Hepatocyte (in vitro differentiated cells): ENCODE results near the gene EFNA2.

Experiments
- EZH2 ChIP-seq: fragments of 200-600 bp; sonication (generic); IDR thresholded peaks from 2 replicates; pipeline ENCODE4 v1.6.1; 2016; ENCODE audit warnings: antibody characterized with exemption, mild to moderate bottlenecking, borderline replicate concordance
- EZH2phosphoT487 ChIP-seq: fragments of 200-600 bp; sonication (generic); IDR thresholded peaks from one replicate; pipeline ENCODE4 v1.6.1; 2018; ENCODE audit warnings: antibody characterized with exemption, mild to moderate bottlenecking, low read depth, moderate library complexity; ENCODE audit not compliant: unreplicated experiment, severe bottlenecking
- TF ChIP-seq, protein P1 (sequence below): fragments of 200-600 bp; sonication (generic); IDR thresholded peaks from 2 replicates; pipeline ENCODE4 v1.5.1; 2016; ENCODE audit warnings: antibody characterized with exemption, mild to moderate bottlenecking; ENCODE audit not compliant: poor library complexity

DNA sequence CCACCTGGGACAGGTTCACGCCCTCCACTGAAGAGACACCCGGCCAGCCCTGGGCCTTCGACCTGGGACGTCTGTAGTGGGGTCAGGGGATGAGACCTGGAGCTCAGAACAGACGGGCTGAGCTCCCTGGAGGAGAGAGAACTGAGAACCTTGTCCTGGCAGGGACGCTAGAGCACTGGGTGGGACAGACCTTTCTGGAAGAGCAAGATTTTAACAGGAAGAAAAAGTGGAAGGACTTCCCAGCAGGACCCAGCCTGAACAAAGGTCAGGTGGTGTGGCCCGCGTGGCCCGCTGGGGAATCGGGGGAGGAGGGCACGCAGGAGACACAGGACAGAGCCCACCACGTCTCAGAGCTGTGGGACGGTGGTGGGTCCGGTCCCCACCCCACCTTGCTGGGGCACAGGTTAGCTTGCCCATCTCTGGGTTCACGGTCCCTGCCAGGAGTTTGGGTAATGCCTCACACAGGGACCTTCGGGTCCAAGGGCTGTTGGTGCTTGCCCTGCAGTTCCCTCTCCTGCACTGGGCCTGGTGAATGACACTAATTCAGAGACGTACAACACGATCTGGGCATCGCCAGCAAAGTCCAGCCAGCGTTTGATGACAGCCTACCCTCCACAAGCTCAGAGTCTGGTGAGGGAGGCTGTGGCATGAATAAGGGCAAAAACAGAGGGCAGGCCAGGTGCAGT lies 1.2 kb upstream of the EFNA2 start:
- TF ChIP-seq EZH2phosphoT487 (no peak), EZH2 (no peak)
- TF ChIP-seq, protein P1, sequence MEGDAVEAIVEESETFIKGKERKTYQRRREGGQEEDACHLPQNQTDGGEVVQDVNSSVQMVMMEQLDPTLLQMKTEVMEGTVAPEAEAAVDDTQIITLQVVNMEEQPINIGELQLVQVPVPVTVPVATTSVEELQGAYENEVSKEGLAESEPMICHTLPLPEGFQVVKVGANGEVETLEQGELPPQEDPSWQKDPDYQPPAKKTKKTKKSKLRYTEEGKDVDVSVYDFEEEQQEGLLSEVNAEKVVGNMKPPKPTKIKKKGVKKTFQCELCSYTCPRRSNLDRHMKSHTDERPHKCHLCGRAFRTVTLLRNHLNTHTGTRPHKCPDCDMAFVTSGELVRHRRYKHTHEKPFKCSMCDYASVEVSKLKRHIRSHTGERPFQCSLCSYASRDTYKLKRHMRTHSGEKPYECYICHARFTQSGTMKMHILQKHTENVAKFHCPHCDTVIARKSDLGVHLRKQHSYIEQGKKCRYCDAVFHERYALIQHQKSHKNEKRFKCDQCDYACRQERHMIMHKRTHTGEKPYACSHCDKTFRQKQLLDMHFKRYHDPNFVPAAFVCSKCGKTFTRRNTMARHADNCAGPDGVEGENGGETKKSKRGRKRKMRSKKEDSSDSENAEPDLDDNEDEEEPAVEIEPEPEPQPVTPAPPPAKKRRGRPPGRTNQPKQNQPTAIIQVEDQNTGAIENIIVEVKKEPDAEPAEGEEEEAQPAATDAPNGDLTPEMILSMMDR, result no peak
